OCI-LY7 (cell line): ENCODE results near the gene STIM2. TPM values are rescaled to one million over a fixed set of nuclear protein-coding genes. Genes with fewer than 3 reads are reported as not detected.
"Not testable (repeated sequence)": the region's sequence is repeated elsewhere in the genome, so short reads cannot be mapped to it uniquely, and the experiment has no call there.

ENCODE experiments used
- BruUV-seq: library from RNA; stranded (reverse); fragments of 400-500 nt; replicated peaks from 2 replicates; lab custom pipeline; 2021; lab: Mats Ljungman, UMichigan
- CTCF ChIA-PET: fragments of 300-600 bp; sonication (Branson Sonifier 250); formaldehyde crosslinking; loops from one replicate; lab custom pipeline; 2022; ENCODE audit warnings: antibody characterized with exemption; ENCODE audit not compliant: unreplicated experiment; lab: Charles Lee
- POLR2A ChIA-PET: fragments of 300-600 bp; sonication (Branson Sonifier 250); formaldehyde crosslinking; loops from one replicate; lab custom pipeline; 2022; ENCODE audit warnings: antibody characterized with exemption; lab: Charles Lee
- DNase-seq: peaks from one replicate; pipeline ENCODE4 v3.0.0-alpha.2; 2015; ENCODE audit warnings: low spot score
- H2AFZ ChIP-seq: fragments of 200-600 bp; sonication (generic), shearing (Covaris generic); 2 replicates; pipeline ENCODE4 v1.6.1; 2014; ENCODE audit warnings: mild to moderate bottlenecking, antibody characterized with exemption, low read length, moderate library complexity
- H3K27ac ChIP-seq: fragments of 200-600 bp; sonication (generic); 2 replicates; pipeline ENCODE4 v1.5.1; 2014; ENCODE audit warnings: mixed run types, low read depth, mild to moderate bottlenecking, moderate library complexity, low read length, inconsistent platforms; ENCODE audit not compliant: poor library complexity, severe bottlenecking
- H3K36me3 ChIP-seq: fragments of 200-600 bp; sonication (generic); 2 replicates; pipeline ENCODE4 v1.6.1; 2014; ENCODE audit warnings: mild to moderate bottlenecking, antibody characterized with exemption, low read length, moderate library complexity, mixed read lengths; ENCODE audit not compliant: insufficient read depth
- H3K4me1 ChIP-seq: fragments of 200-600 bp; sonication (generic); 2 replicates; pipeline ENCODE4 v1.5.1; 2014; ENCODE audit warnings: mild to moderate bottlenecking, low read length; ENCODE audit not compliant: insufficient read depth, poor library complexity, severe bottlenecking
- H3K4me2 ChIP-seq: fragments of 200-600 bp; sonication (generic); 2 replicates; pipeline ENCODE4 v1.6.1; 2014; ENCODE audit warnings: mild to moderate bottlenecking, low read length
- H3K4me3 ChIP-seq: fragments of 200-600 bp; sonication (generic); 2 replicates; pipeline ENCODE4 v1.5.1; 2014; ENCODE audit warnings: mild to moderate bottlenecking, low read depth, low read length; ENCODE audit not compliant: poor library complexity, severe bottlenecking
- H3K79me2 ChIP-seq: fragments of 200-600 bp; sonication (generic); 2 replicates; pipeline ENCODE4 v1.6.1; 2016; ENCODE audit warnings: low read depth, mild to moderate bottlenecking, low read length, moderate library complexity, mixed read lengths; ENCODE audit not compliant: insufficient read depth
- H3K9me2 ChIP-seq: fragments of 200-600 bp; sonication (generic); 2 replicates; pipeline ENCODE4 v1.6.1; 2016; ENCODE audit warnings: mild to moderate bottlenecking, low read length, mixed read lengths; ENCODE audit not compliant: insufficient read depth
- H3K9me3 ChIP-seq: fragments of 200-600 bp; sonication (generic); 2 replicates; pipeline ENCODE4 v1.6.1; 2014; ENCODE audit warnings: mild to moderate bottlenecking, mixed run types, low read length, mixed read lengths
- H4K20me1 ChIP-seq: fragments of 200-600 bp; sonication (generic); 2 replicates; pipeline ENCODE4 v1.6.1; 2014; ENCODE audit warnings: mild to moderate bottlenecking, antibody characterized with exemption, low read length, moderate library complexity, mixed read lengths; ENCODE audit not compliant: insufficient read depth
- CTCF ChIP-seq: fragments of 200-600 bp; sonication (generic); conservative IDR thresholded peaks from 2 replicates; pipeline ENCODE4 v1.5.1; 2014; ENCODE audit warnings: mild to moderate bottlenecking, antibody characterized with exemption, low read length, moderate library complexity, mixed read lengths
- EZH2phosphoT487 ChIP-seq: fragments of 200-600 bp; sonication (generic); IDR thresholded peaks from 2 replicates; pipeline ENCODE4 v1.6.1; 2018; ENCODE audit warnings: low read depth, borderline replicate concordance, mild to moderate bottlenecking, mixed run types, antibody characterized with exemption, low read length, moderate library complexity, mixed read lengths
- intact Hi-C: fragments of 100-400 bp; cut with micrococcal nuclease; formaldehyde crosslinking; loops from one replicate; pipeline ENCODE4 v1.10.0; 2022; ENCODE audit not compliant: unreplicated experiment
- total RNA-seq, 2 experiments: library from RNA; depleted of rRNA in 1 of 2; stranded (reverse); fragments of >200 nt in 1 of 2; shearing (Covaris generic) in 1 of 2; gene quantifications; 2 replicates each; pipeline ENCODE4 v1.2.3, GENCODE V29; 2014 to 2022

STIM2 gene
- total RNA-seq, 2 experiments from 2014 or later: 108 to 309 TPM

- no peak for DNase-seq
- BruUV-seq: no TSS peak
- TF ChIP-seq CTCF (no peak), EZH2phosphoT487 (no peak)
- Histone ChIP-seq H4K20me1 (no peaks in the 10 kb centered on the region), H3K9me3 (no peaks in the 10 kb centered on the region), H3K4me2 (no peak overlapping the region), H3K9me2 (no peaks in the 10 kb centered on the region), H3K4me3 (no peak overlapping the region), H3K79me2 (peaks cover 95% of the 10 kb centered on the region), H3K4me1 (peaks cover 4% of the 10 kb centered on the region), H2AFZ (no peak overlapping the region), H3K27ac (no peak overlapping the region), H3K36me3 (peaks cover 85% of the 10 kb centered on the region)
- CTCF ChIA-PET: no interaction called here
- intact Hi-C loops: no loop called here
- POLR2A ChIA-PET: no interaction called here
These were observed 103.9 kb downstream of the STIM2 start for GRCh38 chr4:26964512-26964911.

DNA sequence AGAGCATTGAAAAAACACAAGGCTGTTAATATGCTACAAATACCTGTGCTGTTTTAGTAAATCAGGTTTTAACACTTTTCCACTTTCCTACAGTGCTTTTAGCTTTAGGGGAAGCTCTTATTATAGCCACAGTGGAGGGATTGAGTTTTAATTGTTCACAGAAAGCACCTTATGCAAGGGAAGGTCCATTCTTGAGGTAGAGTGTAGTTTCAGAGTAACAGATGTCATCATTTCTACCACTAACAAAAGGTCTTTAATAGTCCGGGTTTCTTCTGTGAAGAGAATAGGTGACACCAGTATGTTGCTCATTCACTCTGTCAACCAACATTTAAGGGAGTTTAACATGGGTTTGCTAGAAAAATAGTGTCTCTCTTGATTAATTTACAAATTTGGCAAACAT lies 104.4 kb downstream of the STIM2 start:
- ChIA-PET POLR2A (no interaction called here), CTCF (no interaction called here)
- Histone ChIP-seq H3K9me2 (no peaks in the 10 kb centered on the region), H3K79me2 (peaks cover 95% of the 10 kb centered on the region), H3K4me1 (no peaks in the 10 kb centered on the region), H3K36me3 (peaks cover 82% of the 10 kb centered on the region), H3K27ac (no peak overlapping the region), H3K9me3 (no peaks in the 10 kb centered on the region), H4K20me1 (no peaks in the 10 kb centered on the region), H2AFZ (no peak overlapping the region), H3K4me2 (no peak overlapping the region), H3K4me3 (no peak overlapping the region)
- DNase-seq: no peak
- BruUV-seq: no TSS peak
- intact Hi-C loops: no loop called here
- TF ChIP-seq EZH2phosphoT487 (no peak), CTCF (no peak)

DNA sequence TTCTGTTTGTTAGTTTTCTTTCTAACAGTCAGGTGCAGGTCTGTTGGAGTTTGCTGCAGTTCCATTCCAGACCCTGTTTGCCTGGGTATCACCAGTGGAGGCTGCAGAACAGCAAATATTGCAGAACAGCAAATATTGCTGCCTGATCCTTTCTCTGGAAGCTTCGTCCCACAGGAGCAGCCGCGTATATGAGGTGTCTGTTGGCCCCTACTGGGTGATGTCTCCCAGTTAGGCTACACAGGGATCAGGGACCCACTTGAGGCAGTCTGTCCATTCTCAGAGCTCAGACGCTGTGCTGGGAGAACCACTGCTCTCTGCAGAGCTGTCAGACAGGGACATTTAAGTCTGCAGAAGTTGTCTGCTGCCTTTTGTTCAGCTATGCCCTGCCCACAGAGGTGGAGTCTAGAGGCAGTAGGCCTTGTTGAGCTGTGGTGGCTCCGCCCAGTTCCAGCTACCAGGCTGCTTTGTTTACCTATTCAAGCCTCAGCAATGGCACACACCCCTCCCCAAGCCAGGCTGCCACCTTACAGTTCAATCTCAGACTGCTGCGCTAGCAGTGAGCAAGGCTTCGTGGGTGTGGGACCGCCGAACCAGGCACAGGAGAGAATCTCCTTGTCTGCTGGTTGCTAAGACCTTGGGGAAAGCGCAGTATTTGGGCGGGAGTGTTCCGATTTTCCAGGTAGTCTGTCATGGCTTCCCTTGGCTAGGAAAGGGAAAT lies 115.0 kb downstream of the STIM2 start:
- Histone ChIP-seq H3K4me1 (peaks cover 19% of the 10 kb centered on the region), H3K79me2 (peaks cover 79% of the 10 kb centered on the region), H3K36me3 (peaks cover 32% of the 10 kb centered on the region)
- H2AFZ ChIP-seq, H4K20me1 ChIP-seq, H3K9me2 ChIP-seq, intact Hi-C loops, H3K4me3 ChIP-seq, H3K4me2 ChIP-seq, H3K9me3 ChIP-seq, BruUV-seq, CTCF ChIA-PET, H3K27ac ChIP-seq, DNase-seq: not testable (repeated sequence)
- POLR2A ChIA-PET: interaction anchor here (0.6 to 1.1 kb wide), 3 partner anchors 19 to 1472 kb away, joined by 3 read pairs; no protein-coding TSS in a partner anchor
